GM21515 (cell line): ENCODE results near the gene RNF152.

Experiments used
- ATAC-seq: cut with Tn5 transposase; IDR thresholded peaks from one replicate; pipeline ENCODE4 v1.9.1; 2021; ENCODE audit not compliant: unreplicated experiment

The RNF152 gene

DNA sequence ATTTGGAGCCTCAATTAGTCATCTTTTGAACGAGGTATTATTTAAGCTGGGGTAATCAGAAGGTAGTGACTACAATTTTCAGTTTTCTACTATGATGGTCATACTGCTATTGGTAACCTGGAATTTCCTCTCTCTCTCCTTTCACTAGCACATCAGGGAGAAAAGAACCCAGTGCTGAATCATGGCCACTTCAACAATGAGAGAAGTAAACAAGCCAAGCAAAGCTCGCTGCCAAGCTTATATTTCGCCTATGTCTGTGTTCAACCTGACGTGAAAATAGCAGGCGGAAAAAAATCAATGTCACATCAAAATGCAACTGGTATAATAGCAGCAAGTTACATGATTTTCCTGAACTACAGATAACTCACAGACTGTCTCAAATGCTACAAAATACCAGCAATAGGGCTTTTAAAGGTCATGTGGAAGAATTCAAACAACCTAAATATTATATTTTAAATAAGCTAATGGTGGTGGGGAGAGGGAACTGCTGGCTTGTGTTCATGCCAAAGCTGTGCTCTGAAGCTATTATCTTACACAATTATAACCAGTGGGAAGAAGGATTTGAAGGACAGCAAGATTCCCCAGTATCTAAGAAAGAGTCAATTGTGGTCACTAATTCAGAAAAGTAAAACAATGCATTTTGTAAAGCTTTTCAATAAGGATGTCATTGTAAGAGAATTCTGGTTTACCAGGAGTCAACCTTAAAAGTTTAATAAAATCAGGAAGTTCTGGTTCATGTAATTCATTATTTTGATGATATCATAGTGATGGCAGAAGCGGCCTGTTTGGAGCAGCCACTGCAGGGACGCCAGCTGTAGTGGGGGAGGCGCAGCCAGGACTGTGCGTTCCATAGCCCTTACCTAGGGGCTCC, 38.0 kb downstream of the RNF152 start:
- no peak for ATAC-seq

DNA sequence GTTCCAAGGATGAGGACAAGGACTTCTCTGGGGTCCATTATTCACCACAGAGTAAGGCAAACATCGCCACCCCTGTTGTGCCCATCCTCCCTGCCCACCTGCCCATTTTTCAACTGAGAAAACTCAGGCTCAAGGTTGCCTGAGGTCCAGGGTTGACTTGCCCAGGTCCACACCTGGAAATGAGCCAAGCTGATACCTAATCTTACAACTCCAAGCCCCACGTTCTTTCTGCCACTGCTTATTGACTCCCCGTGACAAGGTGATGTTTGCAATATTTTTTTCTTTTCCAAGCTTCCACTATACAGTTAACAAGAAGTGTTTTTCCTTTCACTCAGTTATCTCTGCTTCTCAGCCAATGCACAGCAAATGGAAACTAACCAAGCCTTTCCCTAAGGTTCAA, 39.0 kb downstream of the RNF152 start:
- no peak for ATAC-seq

DNA sequence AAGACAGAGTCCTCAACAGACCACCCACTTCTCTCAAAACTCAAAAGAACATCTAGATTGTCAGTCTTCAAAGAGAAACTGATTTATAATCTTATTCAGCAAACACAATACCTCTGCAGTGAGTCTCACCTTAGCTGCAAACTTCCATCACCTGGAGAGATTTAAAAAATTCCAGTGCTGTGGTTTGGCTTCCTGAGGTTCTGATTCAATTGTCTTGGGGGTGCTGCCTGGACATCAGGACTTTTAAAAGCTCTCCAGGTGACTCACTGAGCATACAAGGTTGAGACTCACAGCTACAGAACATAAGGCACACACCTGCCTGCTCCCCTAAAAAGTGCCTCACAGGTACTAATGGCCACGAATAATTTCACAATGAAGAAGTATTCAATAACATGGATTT, 40.3 kb downstream of the RNF152 start:
- ATAC-seq: no peak

DNA sequence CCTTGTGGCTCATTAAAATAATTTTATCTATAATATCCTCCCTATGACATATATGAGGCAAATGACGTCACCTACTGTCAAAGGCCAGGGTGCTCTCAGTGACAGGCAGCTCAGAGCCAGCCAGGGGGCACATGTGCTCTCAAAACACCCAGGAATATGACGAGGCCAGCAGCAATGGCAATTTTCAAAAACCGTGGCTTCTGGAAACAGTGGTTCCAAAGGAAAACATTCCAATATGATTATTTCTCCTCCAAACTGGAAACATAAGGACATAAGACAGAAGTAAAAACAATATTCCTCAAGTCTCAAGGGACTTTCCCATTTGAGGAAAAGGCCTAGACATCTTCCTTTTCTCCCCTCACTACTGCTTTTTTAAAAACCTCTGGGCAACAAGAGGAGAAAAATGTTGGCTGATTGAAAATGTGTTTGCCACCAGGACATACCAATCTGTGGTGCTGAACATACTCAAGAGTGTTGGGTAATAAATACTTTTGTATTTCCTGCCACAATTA, 40.8 kb downstream of the RNF152 start:
- no peak for ATAC-seq

DNA sequence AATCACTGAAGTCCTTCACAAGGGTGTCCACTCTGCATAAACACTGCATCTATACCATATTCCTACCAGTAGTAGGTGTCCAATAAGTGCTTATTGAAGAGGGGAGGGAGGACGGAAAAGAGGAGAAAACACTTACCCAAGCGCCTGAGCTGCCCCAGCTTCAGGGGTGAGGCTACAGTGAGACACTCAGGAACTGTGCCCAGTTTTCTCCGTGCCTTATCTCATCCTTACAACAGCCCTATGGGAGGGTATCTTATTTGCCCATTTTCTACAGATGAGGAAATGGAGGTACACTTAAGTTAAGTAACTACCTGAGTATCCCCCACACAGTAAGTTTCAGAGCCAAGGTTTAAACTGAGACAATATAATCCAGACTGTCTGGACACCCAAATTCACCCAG, 41.5 kb downstream of the RNF152 start:
- ATAC-seq: no peak

DNA sequence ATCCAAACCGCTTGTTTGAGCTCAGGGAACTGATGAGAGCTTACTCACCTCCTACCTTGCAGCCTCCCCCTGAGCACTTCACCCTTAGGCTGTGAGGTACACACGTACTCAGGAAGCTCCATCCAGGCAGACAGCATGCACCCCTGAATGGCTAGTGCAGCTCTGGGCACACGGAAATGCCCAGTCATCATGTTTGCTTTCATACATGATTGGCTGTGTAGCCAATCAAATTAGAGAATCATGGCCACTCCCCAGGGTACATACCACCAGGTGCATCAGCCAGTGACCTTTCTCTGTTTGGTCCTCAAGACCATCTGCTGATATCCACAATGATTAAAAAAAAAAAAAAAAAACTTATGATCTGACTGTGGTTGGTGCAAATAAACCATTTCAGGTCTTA, 42.1 kb downstream of the RNF152 start:
- no peak for ATAC-seq

DNA sequence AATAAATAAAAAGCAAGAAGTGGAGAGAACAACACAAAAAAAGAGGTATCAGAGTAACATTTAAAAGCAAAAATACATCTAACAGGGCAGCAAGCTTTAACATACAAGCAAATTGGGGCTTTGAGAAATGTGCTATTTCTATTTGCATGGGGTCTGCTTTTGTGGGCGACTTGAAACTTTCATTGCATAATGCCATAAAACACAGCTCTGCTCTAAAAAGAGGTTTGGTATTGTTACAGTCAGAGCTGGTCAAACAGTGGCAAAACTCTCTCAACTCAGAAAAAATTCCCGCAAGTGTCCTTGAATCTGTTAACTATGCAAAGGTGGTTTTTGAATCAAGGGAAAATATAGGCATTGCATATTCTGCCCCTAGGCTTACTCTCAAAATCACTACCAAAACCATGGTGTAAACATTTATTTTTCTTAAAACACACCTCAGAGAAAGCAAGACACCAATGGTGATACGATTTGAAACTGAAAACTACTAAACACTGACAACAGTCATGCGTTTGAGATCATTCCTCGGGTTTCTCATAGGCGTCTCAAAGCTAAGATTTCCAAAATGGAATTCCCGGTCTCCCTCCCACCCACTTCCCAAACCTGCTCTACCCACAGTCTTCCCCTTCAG, 45.5 kb downstream of the RNF152 start:
- no peak for ATAC-seq

DNA sequence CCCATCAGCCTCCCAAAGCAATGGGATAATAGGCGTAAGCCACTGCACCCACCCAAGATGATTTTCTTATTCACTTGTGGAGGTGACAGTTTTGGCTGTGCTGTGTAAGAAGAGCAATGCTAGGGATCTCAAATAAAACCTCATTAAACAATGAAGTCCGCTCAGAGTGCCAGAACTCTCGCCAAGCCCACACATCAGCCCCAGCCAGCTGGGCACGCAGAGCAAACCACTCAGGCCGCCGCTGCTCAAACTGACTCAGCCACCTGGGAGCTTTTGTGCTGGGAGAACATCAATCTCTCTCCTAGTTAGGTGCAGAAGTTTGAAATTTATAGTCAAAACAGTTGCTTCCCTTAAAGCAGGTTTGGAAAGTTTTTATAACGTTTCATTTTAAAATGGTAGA, 47.6 kb downstream of the RNF152 start:
- ATAC-seq: no peak

DNA sequence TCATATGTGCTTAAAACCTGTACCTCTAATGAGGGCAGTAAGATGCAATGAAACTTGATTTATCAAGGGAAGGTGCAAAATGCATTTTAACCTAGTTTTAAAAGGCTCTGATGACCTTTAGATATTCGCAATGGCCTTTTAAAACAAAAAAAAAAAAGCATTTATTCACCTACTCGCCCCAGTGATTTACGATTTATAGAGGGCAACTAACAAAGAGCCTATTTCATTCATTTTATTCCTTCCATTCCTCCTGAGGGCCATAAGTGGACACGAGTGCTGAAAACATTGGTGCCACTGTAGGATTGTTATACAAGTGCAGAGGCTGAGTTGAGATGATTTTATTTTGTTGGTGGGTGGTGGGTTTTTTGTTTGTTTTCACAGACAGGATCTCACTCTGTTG, 48.1 kb downstream of the RNF152 start:
- no peak for ATAC-seq

DNA sequence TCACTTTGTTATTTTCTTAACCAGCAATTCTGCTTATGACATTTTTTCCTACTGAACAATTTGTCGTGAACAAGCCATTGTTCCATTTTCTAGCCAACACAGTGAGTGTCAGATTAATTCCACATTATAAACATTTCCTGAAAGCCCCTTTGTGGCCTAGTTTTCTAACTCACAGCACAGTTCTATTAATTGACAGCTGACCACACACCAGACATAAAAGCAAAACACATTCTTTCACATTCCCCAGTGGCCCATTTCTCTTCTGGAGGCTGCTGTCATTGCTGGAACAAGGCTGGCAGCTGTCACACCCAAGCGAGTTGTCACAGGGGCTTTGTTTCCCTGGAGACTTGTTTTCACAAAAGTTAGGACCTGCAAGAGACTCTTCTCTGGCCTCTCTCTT, 50.7 kb downstream of the RNF152 start:
- no peak for ATAC-seq

DNA sequence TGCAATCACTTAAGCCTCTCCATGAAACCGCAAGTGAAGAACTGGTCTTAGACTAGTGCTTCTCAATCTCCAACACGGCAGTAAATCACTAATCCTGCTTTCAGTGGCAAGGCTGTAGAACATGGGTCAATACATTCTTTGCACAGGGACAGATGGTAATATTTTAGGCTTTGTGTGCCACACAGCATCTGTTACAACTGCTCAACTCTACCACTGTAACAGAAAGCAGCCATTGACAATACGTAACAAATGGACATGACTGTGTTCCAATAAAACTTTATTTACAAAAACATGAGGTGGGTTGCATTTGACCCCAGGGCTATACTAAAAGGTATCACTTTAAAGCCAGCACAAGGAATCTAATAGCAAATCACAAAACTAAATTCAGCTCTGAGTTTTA, 51.1 kb downstream of the RNF152 start:
- no peak for ATAC-seq

DNA sequence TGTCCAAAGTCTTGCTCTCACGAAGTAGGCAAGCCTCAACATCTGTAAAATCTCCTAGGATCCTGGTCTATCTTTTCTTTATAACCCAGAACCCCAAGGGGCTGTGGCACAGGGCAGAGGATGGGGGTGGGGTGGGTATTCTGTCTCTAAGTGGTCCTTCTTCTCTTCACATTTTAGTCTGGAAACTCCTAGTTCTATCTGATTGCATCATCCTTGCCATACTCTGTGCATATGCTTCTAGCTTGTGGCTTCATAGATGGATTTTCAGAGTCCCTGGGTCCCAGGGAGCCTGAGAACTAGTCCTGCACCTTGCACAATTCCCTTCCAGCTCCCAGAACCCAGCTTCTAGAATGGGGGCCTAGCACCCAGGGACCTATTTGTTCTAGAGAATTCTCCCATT, 52.5 kb downstream of the RNF152 start:
- ATAC-seq: no peak

DNA sequence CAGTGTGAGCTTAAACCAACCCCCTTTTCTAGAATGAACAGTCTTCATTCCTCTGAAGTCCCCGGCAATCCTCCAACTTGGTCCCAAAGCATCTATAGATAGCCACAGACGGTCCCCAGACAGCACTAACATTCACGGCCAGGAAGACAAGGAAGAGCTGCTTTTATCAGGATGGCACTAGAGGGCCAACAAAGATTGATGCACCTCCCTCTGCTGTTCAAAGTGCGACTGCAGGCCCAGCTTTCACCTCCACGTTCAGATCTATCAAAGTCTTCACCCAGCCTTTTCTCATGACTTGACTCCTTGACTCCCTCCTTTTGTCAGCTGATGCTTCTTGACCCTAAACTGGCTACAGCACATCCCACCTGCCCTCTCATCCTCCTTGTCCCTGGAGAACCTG, 54.3 kb downstream of the RNF152 start:
- no peak for ATAC-seq

DNA sequence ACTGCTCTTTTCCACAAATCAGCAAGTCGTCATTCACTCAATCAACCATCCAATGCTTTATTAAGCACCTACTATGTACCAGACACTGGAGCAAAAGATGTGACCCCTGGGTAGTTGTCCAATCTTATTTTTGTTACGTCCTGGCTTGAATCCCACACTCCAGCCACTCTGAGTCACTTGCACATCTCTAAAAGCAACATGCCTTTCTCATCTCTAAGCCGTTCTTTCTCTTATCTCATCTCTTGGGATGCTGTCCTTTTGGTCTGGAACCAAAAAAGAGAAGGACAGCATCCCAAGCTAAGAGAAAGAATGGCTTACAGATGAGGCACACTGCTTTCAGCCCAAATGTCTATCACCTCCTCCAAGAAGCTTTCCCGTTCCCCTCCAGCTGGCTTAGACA, 58.8 kb downstream of the RNF152 start:
- no peak for ATAC-seq

DNA sequence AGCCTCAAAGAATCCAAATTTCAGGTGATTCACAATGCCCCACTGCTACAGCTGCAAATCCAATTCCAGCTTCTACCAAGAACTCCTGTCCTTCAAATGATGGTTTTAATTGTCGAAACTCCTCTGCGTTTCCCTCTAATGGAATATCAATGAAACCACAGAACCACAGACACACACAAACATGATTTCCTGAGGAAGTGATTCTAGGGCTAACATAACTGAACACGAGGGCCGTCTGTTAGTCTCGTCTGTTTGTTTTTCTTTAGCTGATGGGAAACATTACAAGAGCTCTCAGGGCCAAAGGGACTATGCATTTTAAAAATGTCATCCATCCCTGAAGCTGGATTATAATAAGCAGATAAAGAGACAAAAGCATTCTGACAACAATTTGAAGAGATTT, 59.4 kb downstream of the RNF152 start:
- ATAC-seq: no peak

DNA sequence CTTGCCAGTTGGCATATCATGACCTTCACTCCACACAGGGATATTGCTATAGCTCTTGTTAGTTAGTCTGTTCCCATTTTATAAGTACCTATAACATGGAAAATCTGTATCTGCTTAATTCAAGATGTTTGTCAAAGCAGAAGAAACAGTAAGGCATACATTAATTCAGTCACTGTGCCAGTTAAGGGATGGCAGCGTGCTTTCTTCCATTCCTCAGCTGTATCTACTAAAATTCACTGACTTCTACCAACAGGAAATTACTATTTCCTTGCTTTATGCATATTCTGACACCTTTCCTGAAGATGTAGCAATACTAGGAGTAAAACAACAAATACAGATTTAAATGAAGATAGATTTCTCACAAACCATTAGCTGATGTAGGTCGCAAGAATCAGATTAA, 59.9 kb downstream of the RNF152 start:
- ATAC-seq: no peak

DNA sequence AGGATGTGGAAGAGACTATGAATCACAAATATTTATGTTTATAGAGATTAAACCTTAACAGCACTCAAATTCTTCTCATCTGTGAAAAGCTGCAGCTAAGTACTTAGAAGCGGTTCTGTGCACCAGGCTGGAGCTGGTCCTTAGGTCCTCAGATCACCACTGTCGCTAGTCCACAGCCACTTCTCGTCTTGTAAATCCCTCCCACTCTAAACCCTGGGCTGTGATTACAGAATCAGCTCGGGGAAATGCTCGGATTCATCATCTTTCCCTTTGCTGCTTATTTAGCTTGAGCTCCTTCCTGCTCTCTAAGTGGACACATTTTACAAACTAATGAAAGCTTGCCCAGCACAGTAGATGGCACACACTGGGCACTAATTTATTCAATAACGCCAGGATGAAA, 61.7 kb downstream of the RNF152 start:
- no peak for ATAC-seq

DNA sequence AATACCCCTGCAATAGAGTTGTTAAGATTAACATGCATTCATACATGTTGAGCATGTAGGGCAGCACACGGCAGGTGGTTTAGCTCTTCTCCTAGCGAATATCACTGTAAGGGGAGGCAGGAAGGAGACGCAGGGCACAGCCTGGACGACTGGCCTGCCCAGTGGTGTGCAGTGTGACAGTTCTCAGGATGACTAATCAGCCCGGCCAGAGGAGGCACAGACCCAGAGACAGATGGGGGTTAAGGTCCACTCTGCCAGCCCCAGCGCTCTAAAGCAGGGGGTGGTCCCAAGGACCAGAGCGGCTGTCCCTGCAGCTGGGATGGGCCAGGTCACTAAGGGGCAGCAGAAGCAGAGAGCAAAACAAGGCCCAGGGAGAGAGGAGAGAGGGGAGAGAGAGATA, 63.7 kb downstream of the RNF152 start:
- ATAC-seq: no peak

DNA sequence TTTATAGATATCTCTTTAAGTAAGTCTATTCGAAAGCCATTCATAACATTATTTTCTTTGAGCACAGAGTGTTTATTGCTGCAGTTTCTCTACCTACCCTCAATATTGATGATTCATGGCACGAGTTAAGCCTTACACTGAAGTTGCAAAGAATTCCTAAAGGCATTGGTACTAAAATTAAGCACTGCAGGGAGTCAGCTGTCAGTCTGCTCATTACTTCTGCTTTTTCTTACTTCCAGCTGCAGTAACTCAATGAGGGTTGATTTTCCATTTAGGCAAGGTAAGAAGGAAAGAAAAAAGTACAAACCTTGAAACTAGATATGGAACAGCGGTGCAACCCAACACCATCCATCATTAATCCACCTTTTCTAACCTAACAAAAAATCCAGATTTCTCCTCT, 65.2 kb downstream of the RNF152 start:
- ATAC-seq: no peak

DNA sequence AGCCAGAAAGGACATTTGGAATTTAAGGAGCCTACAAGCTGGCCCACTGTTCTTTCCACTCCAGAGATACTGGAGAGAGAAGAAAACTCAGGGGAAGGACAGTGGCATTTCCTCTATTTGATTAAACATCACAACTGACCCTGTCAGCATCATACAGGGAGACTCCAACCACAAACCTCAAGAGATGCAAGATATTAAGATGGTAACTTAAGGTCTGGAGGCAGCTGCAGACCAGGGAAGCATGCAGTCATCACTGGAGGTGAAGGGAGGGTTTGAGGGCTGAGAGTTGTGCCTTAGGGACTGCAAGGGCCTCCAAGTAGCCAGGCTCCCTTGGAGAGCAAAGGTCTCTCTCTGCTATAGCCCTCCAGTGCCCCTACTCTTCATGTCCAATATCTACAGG, 67.4 kb downstream of the RNF152 start:
- ATAC-seq: no peak

DNA sequence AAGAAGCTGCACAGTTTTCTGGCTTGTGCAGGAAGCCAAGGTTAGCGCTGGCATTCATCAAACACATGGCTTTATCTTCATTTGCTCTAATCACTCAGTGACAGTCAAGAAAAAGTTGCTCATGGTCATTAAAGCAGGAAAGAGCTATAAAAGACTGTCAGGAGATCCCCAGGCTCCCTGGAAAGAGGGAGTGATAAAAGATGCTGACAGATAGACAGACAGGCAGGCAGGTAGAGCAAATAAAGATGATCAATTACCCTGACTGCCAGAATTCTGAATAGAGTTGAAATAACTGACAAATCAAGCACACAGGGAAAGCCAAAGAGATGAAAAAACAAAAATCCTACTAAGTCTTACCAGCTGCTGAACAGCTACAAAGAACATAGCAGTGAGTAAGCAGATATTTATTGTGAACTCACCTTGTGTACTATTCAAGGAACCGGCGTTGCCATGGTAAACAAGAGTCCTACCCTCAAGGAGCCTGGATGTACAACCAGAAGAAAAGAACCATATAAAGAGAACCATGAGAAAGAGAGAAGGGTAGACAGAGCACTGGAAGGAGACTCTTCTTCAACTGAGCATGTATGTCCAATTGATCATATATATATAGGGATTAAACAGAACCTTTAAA, 68.0 kb downstream of the RNF152 start:
- no peak for ATAC-seq

DNA sequence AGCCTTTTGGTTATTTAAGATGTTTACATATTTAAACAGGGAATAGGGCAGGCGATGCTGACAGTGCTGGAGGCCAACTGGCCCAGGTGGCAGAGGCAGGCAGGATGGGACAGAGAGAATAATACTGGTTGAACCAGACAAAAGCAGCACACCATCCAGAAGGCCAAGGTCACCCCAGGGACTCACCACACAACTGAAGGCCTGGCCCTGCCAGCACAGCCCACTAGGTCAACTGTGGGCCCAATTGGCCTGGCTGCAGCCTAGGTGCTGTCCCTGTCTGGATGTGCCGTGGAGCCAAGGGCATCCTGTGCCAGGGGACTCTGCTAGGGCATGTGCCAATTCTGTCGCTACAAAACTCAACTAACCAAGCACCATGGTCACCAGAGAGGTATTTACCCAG, 69.2 kb downstream of the RNF152 start:
- no peak for ATAC-seq
